ENCODE results near the gene SALL3.

GRCh38 chr18:78948221-78948620, 31.4 kb upstream of the SALL3 start:
- TF ChIP-seq CTCF (IDR thresholded peaks at IDR 0.05; ENCODE audit: insufficient read depth, low read depth, low read length), result no peak
- TF ChIP-seq EZH2 (IDR thresholded peaks at IDR 0.05; ENCODE audit: insufficient read depth, low read length), result no peak

Data from astrocyte (in vitro differentiated cells and primary cell).